Ishikawa (cell line): ENCODE results near the gene ANKRD27.

Experiments
- CEBPB ChIP-seq: IDR thresholded peaks from 2 replicates; pipeline ENCODE4 v1.6.1; 2012
- CREB1 ChIP-seq: IDR thresholded peaks from 2 replicates; pipeline ENCODE4 v1.6.1; 2012; ENCODE audit warnings: low read depth
- EGR1 ChIP-seq: IDR thresholded peaks from 2 replicates; pipeline ENCODE4 v1.6.1; 2012
- EP300 ChIP-seq: IDR thresholded peaks from 2 replicates; pipeline ENCODE4 v1.6.1; 2012; ENCODE audit warnings: borderline replicate concordance
- FOXM1 ChIP-seq: IDR thresholded peaks from 2 replicates; pipeline ENCODE4 v1.6.1; 2012; ENCODE audit warnings: low read depth, borderline replicate concordance
- MAX ChIP-seq: IDR thresholded peaks from 2 replicates; pipeline ENCODE4 v1.6.1; 2012
- NFIC ChIP-seq: IDR thresholded peaks from 2 replicates; pipeline ENCODE4 v1.6.1; 2012
- RAD21 ChIP-seq: IDR thresholded peaks from 2 replicates; pipeline ENCODE4 v1.6.1; 2012; ENCODE audit warnings: low read depth
- REST ChIP-seq: IDR thresholded peaks from 2 replicates; pipeline ENCODE4 v1.6.1; 2012; ENCODE audit warnings: low read depth, mild to moderate bottlenecking
- TAF1 ChIP-seq: IDR thresholded peaks from 2 replicates; pipeline ENCODE4 v1.6.1; 2012; ENCODE audit warnings: low read depth, mild to moderate bottlenecking
- TCF12 ChIP-seq: IDR thresholded peaks from 2 replicates; pipeline ENCODE4 v1.6.1; 2012; ENCODE audit warnings: low read depth
- TEAD4 ChIP-seq: IDR thresholded peaks from 2 replicates; pipeline ENCODE4 v1.6.1; 2012
- YY1 ChIP-seq: IDR thresholded peaks from 2 replicates; pipeline ENCODE4 v1.6.1; 2012; ENCODE audit warnings: low read depth
- ZBTB7A ChIP-seq: IDR thresholded peaks from 2 replicates; pipeline ENCODE4 v1.6.1; 2012; ENCODE audit warnings: low read depth
- TF ChIP-seq, protein P1 (sequence below): IDR thresholded peaks from 2 replicates; pipeline ENCODE4 v1.6.1; 2012

Gene ANKRD27

GRCh38 chr19:32606289-32606688 is 68.7 kb downstream of the ANKRD27 start:
- TF ChIP-seq RAD21 = no peak
- TF ChIP-seq CREB1 = no peak
- TF ChIP-seq MAX = no peak
- TF ChIP-seq EP300 = no peak
- no peak for TF ChIP-seq TEAD4
- TF ChIP-seq YY1 = no peak
- TF ChIP-seq EGR1 = no peak
- no peak for TF ChIP-seq FOXM1

DNA sequence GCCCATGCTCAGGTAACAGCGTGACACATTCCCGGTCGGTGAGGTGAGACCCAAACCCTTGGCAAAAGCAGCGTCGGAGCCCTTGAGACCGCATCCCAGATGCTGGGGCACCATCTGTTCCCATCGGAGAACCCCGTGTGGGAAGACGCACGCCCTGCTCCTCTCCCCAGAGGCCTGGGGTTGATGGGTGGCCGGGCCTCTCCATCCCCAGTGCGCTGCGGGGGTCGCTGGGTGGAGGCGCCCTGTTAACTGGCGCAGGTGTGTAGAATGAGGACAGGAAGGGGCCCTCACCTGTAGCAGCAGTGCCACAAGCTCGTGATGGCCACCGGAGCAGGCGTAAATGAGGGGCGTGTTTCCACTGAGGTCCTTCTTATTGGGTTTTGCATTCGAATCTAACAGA is 69.4 kb downstream of the ANKRD27 start:
- TF ChIP-seq TEAD4 (no peak), EP300 (no peak), TAF1 (no peak), CEBPB (no peak), CREB1 (no peak), ZBTB7A (no peak), EGR1 (no peak), YY1 (no peak), RAD21 (no peak), REST (no peak), MAX (no peak), NFIC (no peak)

GRCh38 chr19:32603961-32604360 is 71.0 kb downstream of the ANKRD27 start:
- TF ChIP-seq TCF12 = no peak
- no peak for TF ChIP-seq NFIC
- no peak for TF ChIP-seq YY1
- TF ChIP-seq ZBTB7A = no peak
- TF ChIP-seq MAX = no peak
- no peak for TF ChIP-seq EP300
- no peak for TF ChIP-seq REST
- TF ChIP-seq CEBPB = no peak
- no peak for TF ChIP-seq EGR1
- no peak for TF ChIP-seq TEAD4

- no peak for TF ChIP-seq FOXM1
- TF ChIP-seq YY1 = no peak
- TF ChIP-seq TAF1 = no peak
- TF ChIP-seq RAD21 = peak; percentile 61
- TF ChIP-seq TCF12 = no peak
- no peak for TF ChIP-seq CEBPB
- TF ChIP-seq REST = no peak
- TF ChIP-seq EGR1 = no peak
Observed at GRCh38 chr19:32599736-32600157, 75.2 kb downstream of the ANKRD27 start.

GRCh38 chr19:32599258-32599657 is 75.7 kb downstream of the ANKRD27 start:
- no peak for TF ChIP-seq TEAD4
- no peak for TF ChIP-seq YY1
- TF ChIP-seq TAF1 = no peak
- no peak for TF ChIP-seq ZBTB7A
- TF ChIP-seq EP300 = no peak
- no peak for TF ChIP-seq NFIC
- TF ChIP-seq TCF12 = no peak
- no peak for TF ChIP-seq FOXM1
- TF ChIP-seq EGR1 = no peak
- TF ChIP-seq CREB1 = no peak
- no peak for TF ChIP-seq RAD21
- TF ChIP-seq, protein P1, sequence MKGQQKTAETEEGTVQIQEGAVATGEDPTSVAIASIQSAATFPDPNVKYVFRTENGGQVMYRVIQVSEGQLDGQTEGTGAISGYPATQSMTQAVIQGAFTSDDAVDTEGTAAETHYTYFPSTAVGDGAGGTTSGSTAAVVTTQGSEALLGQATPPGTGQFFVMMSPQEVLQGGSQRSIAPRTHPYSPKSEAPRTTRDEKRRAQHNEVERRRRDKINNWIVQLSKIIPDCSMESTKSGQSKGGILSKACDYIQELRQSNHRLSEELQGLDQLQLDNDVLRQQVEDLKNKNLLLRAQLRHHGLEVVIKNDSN = no peak
- TF ChIP-seq MAX = no peak
- TF ChIP-seq CEBPB = no peak
- no peak for TF ChIP-seq REST
